Esophagus squamous epithelium (tissue), 4 donors: Measurements from ENCODE around the gene PTGS1.

Source experiments
- POLR2A ChIP-seq, 4 donors: fragments of 450-650 bp; IDR thresholded peaks; one replicate each; pipeline ENCODE4 v1.6.1; 2017; ENCODE audit warnings: antibody characterized with exemption in 4 of 4, mild to moderate bottlenecking in 4 of 4, moderate library complexity in 3 of 4
- TF ChIP-seq, protein P1 (sequence below), 6 experiments: fragments of 450-650 bp in 4 of 6; fragments of 200-600 bp in 2 of 6; sonication (generic) in 2 of 6; IDR thresholded peaks; one replicate each; pipeline ENCODE4 v1.5.1; 2016 to 2019; ENCODE audit warnings: antibody characterized with exemption in 6 of 6, mild to moderate bottlenecking in 4 of 6, moderate library complexity in 4 of 6

DNA sequence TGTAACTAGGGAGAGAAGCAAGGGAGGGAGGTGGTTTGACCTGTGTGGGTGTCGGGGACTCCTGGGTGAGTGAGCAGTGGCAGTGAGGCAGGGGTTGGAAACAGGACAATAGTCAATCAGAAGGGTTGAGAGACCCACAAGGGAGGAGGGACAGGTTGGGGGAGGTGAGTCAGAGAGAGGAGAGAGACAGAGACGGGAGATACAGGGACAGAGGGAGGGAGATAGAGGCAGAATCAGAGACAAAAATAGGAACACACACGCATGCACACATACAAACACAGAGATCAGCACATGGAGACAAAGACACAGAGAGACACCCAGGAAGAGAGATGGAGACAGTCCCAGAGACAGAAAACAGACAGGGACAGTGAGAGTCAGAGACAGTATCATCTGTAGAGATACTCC lies 39.3 kb upstream of the PTGS1 start:
- TF ChIP-seq POLR2A (IDR thresholded peaks at IDR 0.05), result no peak
- TF ChIP-seq, protein P1, sequence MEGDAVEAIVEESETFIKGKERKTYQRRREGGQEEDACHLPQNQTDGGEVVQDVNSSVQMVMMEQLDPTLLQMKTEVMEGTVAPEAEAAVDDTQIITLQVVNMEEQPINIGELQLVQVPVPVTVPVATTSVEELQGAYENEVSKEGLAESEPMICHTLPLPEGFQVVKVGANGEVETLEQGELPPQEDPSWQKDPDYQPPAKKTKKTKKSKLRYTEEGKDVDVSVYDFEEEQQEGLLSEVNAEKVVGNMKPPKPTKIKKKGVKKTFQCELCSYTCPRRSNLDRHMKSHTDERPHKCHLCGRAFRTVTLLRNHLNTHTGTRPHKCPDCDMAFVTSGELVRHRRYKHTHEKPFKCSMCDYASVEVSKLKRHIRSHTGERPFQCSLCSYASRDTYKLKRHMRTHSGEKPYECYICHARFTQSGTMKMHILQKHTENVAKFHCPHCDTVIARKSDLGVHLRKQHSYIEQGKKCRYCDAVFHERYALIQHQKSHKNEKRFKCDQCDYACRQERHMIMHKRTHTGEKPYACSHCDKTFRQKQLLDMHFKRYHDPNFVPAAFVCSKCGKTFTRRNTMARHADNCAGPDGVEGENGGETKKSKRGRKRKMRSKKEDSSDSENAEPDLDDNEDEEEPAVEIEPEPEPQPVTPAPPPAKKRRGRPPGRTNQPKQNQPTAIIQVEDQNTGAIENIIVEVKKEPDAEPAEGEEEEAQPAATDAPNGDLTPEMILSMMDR (IDR thresholded peaks at IDR 0.05), result no peak
